OCI-M2 (cell line): ENCODE measurements around the gene NPAS3.

Experiments
- DNase-seq: peaks from one replicate; lab custom pipeline; 2025; ENCODE audit not compliant: unreplicated experiment; lab: John Stamatoyannopoulos, UW

Gene NPAS3

GRCh38 chr14:33430414-33431035 lies 491.8 kb downstream of the NPAS3 start:
- DNase-seq: no peak

- no peak for DNase-seq
Measured at GRCh38 chr14:33432407-33433023, 493.8 kb downstream of the NPAS3 start.

- no peak for DNase-seq
Measured at GRCh38 chr14:33433396-33433795, 494.7 kb downstream of the NPAS3 start.

GRCh38 chr14:33435911-33436689 lies 497.4 kb downstream of the NPAS3 start:
- DNase-seq: no peak

DNA sequence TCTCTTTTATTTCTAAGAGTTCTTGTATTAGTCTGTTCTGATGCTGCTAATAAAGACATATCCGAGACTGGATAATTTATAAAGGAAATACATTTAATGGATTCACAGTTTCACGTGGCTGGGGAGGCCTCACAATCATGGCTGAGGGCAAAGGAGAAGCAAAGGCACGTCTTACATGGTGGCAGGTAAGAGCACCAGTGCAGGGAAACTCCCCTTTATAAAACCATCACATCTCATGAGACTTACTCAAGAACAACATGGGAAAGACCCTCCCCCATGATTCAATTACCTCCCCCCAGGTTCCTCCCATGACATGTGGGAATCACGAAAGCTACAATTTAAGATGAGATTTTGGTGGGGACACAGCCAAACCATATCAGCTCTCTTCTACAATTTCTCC lies 503.0 kb downstream of the NPAS3 start:
- DNase-seq: no peak

DNA sequence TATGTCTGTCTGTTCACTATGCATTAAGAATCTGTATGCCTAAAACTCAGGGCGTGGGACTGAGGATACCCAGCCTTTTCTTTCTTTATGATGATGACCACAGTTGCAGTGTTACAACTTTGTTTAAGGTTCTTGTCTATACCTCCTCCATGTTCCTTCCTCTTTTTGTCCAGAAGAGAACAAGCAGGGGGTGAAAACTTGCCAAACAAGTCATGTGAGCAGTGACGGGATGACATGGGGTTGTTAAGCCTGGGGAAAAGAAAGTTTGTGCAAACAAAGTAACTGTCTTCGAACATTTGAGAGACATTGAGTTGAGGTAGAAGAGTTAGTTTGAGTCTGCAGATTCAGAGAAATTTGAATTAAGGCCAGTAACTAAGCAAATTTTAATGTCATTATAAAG lies 505.5 kb downstream of the NPAS3 start:
- no peak for DNase-seq

DNA sequence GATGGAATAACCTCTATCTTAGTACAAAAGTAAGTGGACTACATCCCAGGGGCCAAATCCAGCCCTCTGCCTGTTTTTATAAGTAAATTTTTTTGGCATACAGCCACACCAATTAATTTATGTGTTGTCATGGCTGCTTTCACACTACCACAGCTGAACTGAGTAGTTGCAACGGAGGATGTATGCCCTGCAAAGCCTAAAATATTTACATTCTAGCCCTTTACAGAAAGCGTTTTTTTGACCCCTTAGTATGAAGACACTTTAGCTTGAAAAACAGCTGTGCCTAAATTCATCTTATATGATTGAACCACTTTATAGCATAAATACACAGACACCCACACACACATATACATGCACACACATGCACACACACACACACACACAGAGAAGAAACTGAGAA lies 510.6 kb downstream of the NPAS3 start:
- DNase-seq: no peak

DNA sequence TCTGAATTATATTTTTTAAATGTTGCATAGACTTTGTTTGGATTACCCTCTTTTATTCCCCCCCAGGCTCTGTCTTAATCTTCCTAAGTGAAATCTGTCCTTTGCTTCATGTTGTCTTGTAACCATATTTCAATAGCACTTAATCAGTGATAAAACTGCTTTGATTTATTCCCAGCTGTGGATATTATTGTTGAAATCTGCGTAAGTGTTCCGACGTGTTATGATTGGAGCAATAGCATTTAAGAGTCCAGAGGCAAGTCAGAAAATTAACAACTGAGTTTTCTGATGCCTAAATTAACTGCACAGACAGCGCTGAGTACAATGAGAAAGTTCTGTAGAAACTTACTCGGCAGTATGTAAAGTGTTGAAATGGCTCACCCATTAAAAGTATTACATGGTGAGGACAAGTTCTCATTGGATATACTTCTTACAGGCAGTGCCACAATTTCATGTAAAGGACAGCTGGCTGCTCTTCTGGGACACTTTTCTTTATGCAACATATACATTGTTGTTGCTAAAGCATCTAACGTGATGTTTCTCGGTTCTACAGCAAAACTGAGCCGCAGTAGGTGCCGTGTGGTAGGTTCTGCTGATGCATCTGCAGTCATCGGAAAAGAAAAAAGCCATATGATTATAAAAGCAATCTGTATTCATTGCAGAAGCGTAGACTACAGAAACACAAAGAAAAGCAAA lies 511.2 kb downstream of the NPAS3 start:
- no peak for DNase-seq

GRCh38 chr14:33450416-33450815 lies 511.7 kb downstream of the NPAS3 start:
- no peak for DNase-seq

GRCh38 chr14:33451211-33451610 lies 512.5 kb downstream of the NPAS3 start:
- DNase-seq: no peak

GRCh38 chr14:33452995-33453394 lies 514.3 kb downstream of the NPAS3 start:
- no peak for DNase-seq

DNA sequence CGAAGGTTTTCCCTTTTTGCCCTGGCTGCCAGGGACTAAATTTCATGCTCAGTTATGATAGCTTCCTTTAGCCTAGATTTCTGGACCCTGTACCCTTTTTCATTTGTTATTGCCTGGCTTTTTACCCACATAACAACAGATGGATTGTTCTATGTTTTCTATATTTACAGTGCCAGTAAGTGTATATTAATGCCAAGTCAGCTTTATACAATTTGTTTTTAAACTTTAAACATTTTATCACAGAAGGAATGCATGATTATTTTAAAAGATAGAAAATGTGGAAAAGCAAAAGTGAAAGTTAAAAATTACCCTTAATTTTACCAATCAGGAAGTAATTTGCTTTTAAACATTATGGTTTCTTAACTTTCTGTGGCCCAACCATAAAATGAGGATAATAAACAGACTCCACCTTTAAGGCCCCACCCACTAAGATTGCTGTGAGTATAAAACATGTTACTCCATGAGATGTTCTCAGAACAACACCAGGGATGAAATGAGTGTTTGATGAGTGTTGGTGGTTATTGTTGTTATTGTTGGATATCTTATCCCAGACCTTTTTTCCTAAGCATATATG lies 515.4 kb downstream of the NPAS3 start:
- no peak for DNase-seq

- DNase-seq: no peak
Measured at GRCh38 chr14:33454707-33455106, 516.0 kb downstream of the NPAS3 start.

GRCh38 chr14:33455654-33456345 lies 517.1 kb downstream of the NPAS3 start:
- DNase-seq: no peak

- no peak for DNase-seq
Measured at GRCh38 chr14:33457021-33457420, 518.3 kb downstream of the NPAS3 start.

GRCh38 chr14:33457617-33458016 lies 518.9 kb downstream of the NPAS3 start:
- no peak for DNase-seq

DNA sequence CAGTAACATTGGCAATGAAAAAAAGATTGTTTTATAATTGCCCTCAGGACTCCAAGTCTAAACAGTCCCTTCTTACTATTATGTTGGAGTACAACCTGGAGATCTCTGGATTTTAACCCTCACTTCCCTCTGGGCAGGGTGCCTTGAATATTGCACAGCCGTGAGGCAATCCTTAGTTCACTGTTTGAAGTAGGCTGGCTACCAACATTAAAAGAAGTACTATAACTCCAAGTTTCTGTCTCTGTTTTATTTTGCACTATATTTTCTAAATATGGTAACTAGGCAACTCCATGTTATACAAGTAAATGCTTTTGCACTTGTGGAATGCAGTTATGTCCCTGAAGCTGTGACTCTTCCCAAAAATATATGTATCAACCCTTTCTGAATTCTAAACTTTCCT lies 521.5 kb downstream of the NPAS3 start:
- no peak for DNase-seq

GRCh38 chr14:33461036-33461435 lies 522.4 kb downstream of the NPAS3 start:
- no peak for DNase-seq

- no peak for DNase-seq
Measured at GRCh38 chr14:33463731-33464130, 525.1 kb downstream of the NPAS3 start.

- no peak for DNase-seq
Measured at GRCh38 chr14:33464254-33464962, 525.7 kb downstream of the NPAS3 start.
